HEK293 (cell line): ENCODE results near the gene NINJ2.
A peak's percentile ranks its signal among the peaks of the same experiment; 100 is the strongest.

ENCODE experiments used
- CTCF ChIA-PET: fragments of 350-600 bp; formaldehyde crosslinking; extraction: SDS; loops from one replicate; lab custom pipeline; 2021; ENCODE audit warnings: antibody characterized with exemption; lab: Yijun Ruan, JAX
- POLR2A ChIA-PET: fragments of 300-600 bp; formaldehyde crosslinking; extraction: SDS; loops from one replicate; lab custom pipeline; 2020; ENCODE audit warnings: antibody characterized with exemption, inconsistent platforms; lab: Yijun Ruan, JAX
- H3K27ac ChIP-seq: fragments of 200-500 bp; sonication (Bioruptor generic); 2 replicates; pipeline ENCODE4 v1.5.1; 2014; ENCODE audit warnings: low read depth, low read length, control low read depth, inconsistent platforms; ENCODE audit errors: extremely low read depth
- H3K36me3 ChIP-seq, 2 experiments: fragments of 200-500 bp in 1 of 2; sonication (Bioruptor generic) in 1 of 2; 1 replicate in 1 of 2; 2 replicates in 1 of 2; pipeline ENCODE4 v1.5.1; 2014 to 2017; ENCODE audit warnings: inconsistent platforms in 2 of 2, low read length in 2 of 2; ENCODE audit not compliant: control insufficient read depth in 2 of 2, insufficient read depth in 1 of 2
- H3K4me1 ChIP-seq: fragments of 200-500 bp; sonication (Bioruptor generic); 2 replicates; pipeline ENCODE4 v1.5.1; 2014; ENCODE audit warnings: mild to moderate bottlenecking, low read length, inconsistent platforms; ENCODE audit not compliant: control insufficient read depth, insufficient read depth
- H3K4me3 ChIP-seq: 2 replicates; pipeline ENCODE4 v1.5.1; 2011; ENCODE audit warnings: low read depth, mild to moderate bottlenecking, control low read depth, low read length, moderate library complexity
- H3K9me3 ChIP-seq: fragments of 200-500 bp; sonication (Bioruptor generic); 2 replicates; pipeline ENCODE4 v1.5.1; 2014; ENCODE audit warnings: low read depth, low read length, inconsistent platforms; ENCODE audit not compliant: control insufficient read depth, insufficient read depth
- KLF1 ChIP-seq: fragments of 450-650 bp; formaldehyde crosslinking; IDR thresholded peaks from 2 replicates; pipeline ENCODE4 v1.5.1; 2016; ENCODE audit warnings: missing biosample characterization, missing genetic modification characterization
- MZF1 ChIP-seq: fragments of 450-650 bp; formaldehyde crosslinking; IDR thresholded peaks from 2 replicates; pipeline ENCODE4 v1.5.1; 2017; ENCODE audit warnings: missing biosample characterization, missing genetic modification characterization, borderline replicate concordance
- ZBTB48 ChIP-seq: fragments of 450-650 bp; formaldehyde crosslinking; IDR thresholded peaks from 2 replicates; pipeline ENCODE4 v1.5.1; 2016; ENCODE audit warnings: missing biosample characterization, missing genetic modification characterization
- ZNF114 ChIP-seq: fragments of 450-650 bp; formaldehyde crosslinking; IDR thresholded peaks from 2 replicates; pipeline ENCODE4 v1.5.0; 2017; ENCODE audit warnings: missing biosample characterization, missing genetic modification characterization
- ZNF121 ChIP-seq: fragments of 450-650 bp; formaldehyde crosslinking; IDR thresholded peaks from 2 replicates; pipeline ENCODE4 v1.5.1; 2016; ENCODE audit warnings: missing biosample characterization, missing genetic modification characterization
- ZNF239 ChIP-seq: fragments of 450-650 bp; formaldehyde crosslinking; IDR thresholded peaks from 2 replicates; pipeline ENCODE4 v1.5.1; 2016; ENCODE audit warnings: missing biosample characterization, missing genetic modification characterization
- ZNF302 ChIP-seq: fragments of 450-650 bp; formaldehyde crosslinking; IDR thresholded peaks from 2 replicates; pipeline ENCODE4 v1.5.1; 2016; ENCODE audit warnings: missing biosample characterization, missing genetic modification characterization, low read depth
- ZNF335 ChIP-seq: fragments of 450-650 bp; formaldehyde crosslinking; conservative IDR thresholded peaks from 2 replicates; pipeline ENCODE4 v1.5.1; 2016; ENCODE audit warnings: missing biosample characterization, missing genetic modification characterization
- ZNF362 ChIP-seq: fragments of 450-650 bp; formaldehyde crosslinking; IDR thresholded peaks from 2 replicates; pipeline ENCODE4 v1.5.1; 2016; ENCODE audit warnings: missing biosample characterization, missing genetic modification characterization
- ZNF571 ChIP-seq: fragments of 450-650 bp; formaldehyde crosslinking; IDR thresholded peaks from 2 replicates; pipeline ENCODE4 v1.5.0; 2017; ENCODE audit warnings: missing biosample characterization, missing genetic modification characterization
- ZNF610 ChIP-seq: fragments of 450-650 bp; formaldehyde crosslinking; IDR thresholded peaks from 2 replicates; pipeline ENCODE4 v1.5.1; 2016; ENCODE audit warnings: missing biosample characterization, missing genetic modification characterization, borderline replicate concordance
- ZNF664 ChIP-seq: fragments of 450-650 bp; formaldehyde crosslinking; IDR thresholded peaks from 2 replicates; pipeline ENCODE4 v1.5.1; 2016; ENCODE audit warnings: missing biosample characterization, missing genetic modification characterization

The NINJ2 gene

DNA sequence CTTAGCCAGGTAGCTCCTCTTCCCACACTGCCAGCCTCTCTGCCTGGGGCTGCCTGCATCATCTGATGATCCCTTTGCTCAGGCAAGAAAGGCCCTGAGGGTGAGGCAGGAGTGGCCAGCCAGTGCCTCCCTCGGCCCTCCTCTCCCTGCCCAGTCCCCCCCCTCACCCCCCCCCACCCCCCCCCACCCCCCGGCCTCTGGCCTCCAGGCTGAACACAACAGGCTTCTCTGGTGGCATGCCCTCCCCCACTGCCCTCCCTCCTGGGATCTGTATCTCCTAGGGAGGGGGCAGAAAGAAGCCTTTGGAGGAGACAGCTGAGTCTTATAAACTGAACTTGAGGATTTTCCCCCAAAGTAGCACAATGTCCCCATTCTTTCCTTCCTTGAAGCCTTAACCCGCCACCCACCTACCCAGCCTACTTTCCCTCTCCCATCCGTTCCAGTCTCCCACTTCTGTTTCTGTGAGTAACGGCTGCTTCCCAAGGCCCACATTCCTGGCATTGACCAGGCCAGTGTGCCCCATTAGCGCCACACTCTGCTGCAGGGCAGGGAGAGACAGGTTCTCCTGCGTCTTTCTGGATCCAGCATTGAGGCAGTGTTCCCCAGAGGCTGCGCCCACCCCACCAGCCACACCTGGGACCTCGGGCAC, 121.4 kb downstream of the NINJ2 start:
- H3K27ac ChIP-seq, result no peak overlapping the region
- CTCF ChIA-PET, result interaction anchor here (0.6 to 1.2 kb wide), 4 partner anchors 33 to 163 kb away, joined by 3 to 6 read pairs (median 4); no protein-coding TSS in a partner anchor
- POLR2A ChIA-PET, result no interaction called here
- H3K9me3 ChIP-seq, result no peaks in the 10 kb centered on the region
- TF ChIP-seq ZNF610 (tag by site-specific recombination) (no peak), ZNF114 (tag by site-specific recombination) (no peak), ZNF362 (tag by site-specific recombination) (no peak)
- no peaks in the 10 kb centered on the region; the same call in 1 of the 2 replicates for H3K4me1 ChIP-seq
- no peaks in the 10 kb centered on the region for H3K36me3 ChIP-seq
- H3K4me3 ChIP-seq, result no peak overlapping the region

GRCh38 chr12:539540-540310, 123.5 kb downstream of the NINJ2 start:
- peak; percentile 79; the same call in 1 of the 2 replicates for TF ChIP-seq ZNF121
- TF ChIP-seq ZNF302 (tag by site-specific recombination), result no peak
- Histone ChIP-seq H3K9me3 (no peaks in the 10 kb centered on the region), H3K4me1 (no peaks in the 10 kb centered on the region; the same call in 1 of the 2 replicates), H3K36me3 (no peaks in the 10 kb centered on the region), H3K4me3 (no peak overlapping the region), H3K27ac (no peak overlapping the region)
- ChIA-PET CTCF (interaction anchor here (0.6 kb wide), 1 partner anchor 67 kb away, joined by 3 read pairs; no protein-coding TSS in a partner anchor), POLR2A (no interaction called here)

DNA sequence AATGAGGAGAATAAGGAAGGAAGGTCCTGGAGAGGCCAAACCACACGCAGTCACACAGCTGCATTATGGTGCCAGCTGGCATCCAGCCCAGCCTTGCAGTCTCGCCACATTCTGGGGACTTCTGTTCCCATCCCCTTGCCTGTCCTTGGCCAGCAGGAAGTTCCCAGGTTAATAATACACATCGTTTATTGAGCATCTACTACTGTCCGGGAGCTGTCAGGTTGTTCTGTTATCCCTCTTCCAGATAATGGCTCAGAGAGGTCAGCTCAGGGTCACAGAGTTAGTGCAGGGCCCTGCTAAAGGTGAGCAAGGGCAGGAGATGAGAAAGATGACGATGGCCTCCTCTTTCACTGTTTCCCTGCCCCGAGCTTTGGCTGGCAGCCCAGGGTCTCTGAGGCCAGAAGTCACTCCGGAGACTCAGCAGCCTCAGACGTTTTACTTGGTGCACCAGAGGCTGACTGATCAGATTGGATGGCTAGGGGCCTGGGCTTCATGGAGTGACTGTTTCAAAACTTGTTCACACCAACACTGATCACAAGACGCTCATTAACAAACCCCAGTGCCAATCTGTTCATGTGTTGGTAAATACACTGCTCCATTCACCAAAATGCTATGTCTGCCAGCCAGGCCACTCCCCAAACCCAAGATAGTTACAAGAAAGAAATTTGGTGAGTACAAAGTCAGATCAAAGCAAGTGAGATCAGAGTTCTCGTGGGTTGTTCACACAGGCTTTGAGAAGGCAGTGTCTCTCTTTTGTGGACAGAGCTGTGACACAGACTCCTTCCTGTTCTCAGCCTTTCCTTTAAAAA, 124.3 kb downstream of the NINJ2 start:
- H3K36me3 ChIP-seq, result no peaks in the 10 kb centered on the region

GRCh38 chr12:537772-538171, 125.5 kb downstream of the NINJ2 start:
- TF ChIP-seq ZNF239 (tag by site-specific recombination), result no peak
- peak; percentile 66 for TF ChIP-seq KLF1 (tag by site-specific recombination)
- TF ChIP-seq ZNF571 (tag by site-specific recombination), result no peak
- Histone ChIP-seq H3K36me3 (no peaks in the 10 kb centered on the region), H3K27ac (no peak overlapping the region), H3K9me3 (no peaks in the 10 kb centered on the region), H3K4me1 (no peaks in the 10 kb centered on the region; the same call in 1 of the 2 replicates), H3K4me3 (no peak overlapping the region)
- ChIA-PET POLR2A (no interaction called here), CTCF (interaction anchor here (0.7 to 5.8 kb wide), 10 partner anchors 9 to 904 kb away, joined by 3 to 30 read pairs (median 4); no protein-coding TSS in a partner anchor)

More for the DNA sequence above, 124.3 kb downstream of the NINJ2 start:
- ChIA-PET CTCF (interaction anchor here (0.6 to 1.5 kb wide), 7 partner anchors 8 to 89 kb away, joined by 3 to 7 read pairs (median 4); no protein-coding TSS in a partner anchor), POLR2A (interaction anchor here (0.7 kb wide), 1 partner anchor 76 kb away, joined by 5 read pairs; no protein-coding TSS in a partner anchor)
- Histone ChIP-seq H3K4me3 (no peak overlapping the region), H3K4me1 (no peaks in the 10 kb centered on the region; the same call in 1 of the 2 replicates), H3K27ac (0 out of 2 replicates have a peak overlapping the region, but pooled peaks have one; percentile 16), H3K9me3 (no peaks in the 10 kb centered on the region)
- TF ChIP-seq MZF1 (tag by site-specific recombination) (peak; percentile 85; the same call in 1 of the 2 replicates), ZNF664 (peak; percentile 98), ZBTB48 (0 out of 2 replicates have a peak, but pooled peaks have one; percentile 12), ZNF335 (tag by site-specific recombination) (no peak)
